Sigmoid colon (tissue), 3 donors: ENCODE data around the gene C14orf180.

Source experiments
- CTCF ChIP-seq, 4 experiments: fragments of 450-650 bp in 3 of 4; fragments of 200-600 bp in 1 of 4; IDR thresholded peaks; one replicate each; pipeline ENCODE4 v1.5.1; 2016 to 2019; ENCODE audit warnings: antibody characterized with exemption in 4 of 4, mild to moderate bottlenecking in 3 of 4, moderate library complexity in 2 of 4
- POLR2A ChIP-seq, 2 donors: fragments of 450-650 bp; IDR thresholded peaks; one replicate each; pipeline ENCODE4 v1.6.1; 2016; ENCODE audit warnings: antibody characterized with exemption in 2 of 2, mild to moderate bottlenecking in 2 of 2, moderate library complexity in 2 of 2

GRCh38 chr14:104579507-104579906 lies at the start of gene C14orf180:
- TF ChIP-seq POLR2A (IDR thresholded peaks at IDR 0.05) (no peak), CTCF (IDR thresholded peaks at IDR 0.05) (no peak)
